Right forelimb (tissue), 1 donor: ENCODE data around the gene ANKRD49.

Experiments
- DNase-seq: peaks from one replicate; pipeline ENCODE4 v3.0.0-alpha.2; 2018

ANKRD49 gene

DNA sequence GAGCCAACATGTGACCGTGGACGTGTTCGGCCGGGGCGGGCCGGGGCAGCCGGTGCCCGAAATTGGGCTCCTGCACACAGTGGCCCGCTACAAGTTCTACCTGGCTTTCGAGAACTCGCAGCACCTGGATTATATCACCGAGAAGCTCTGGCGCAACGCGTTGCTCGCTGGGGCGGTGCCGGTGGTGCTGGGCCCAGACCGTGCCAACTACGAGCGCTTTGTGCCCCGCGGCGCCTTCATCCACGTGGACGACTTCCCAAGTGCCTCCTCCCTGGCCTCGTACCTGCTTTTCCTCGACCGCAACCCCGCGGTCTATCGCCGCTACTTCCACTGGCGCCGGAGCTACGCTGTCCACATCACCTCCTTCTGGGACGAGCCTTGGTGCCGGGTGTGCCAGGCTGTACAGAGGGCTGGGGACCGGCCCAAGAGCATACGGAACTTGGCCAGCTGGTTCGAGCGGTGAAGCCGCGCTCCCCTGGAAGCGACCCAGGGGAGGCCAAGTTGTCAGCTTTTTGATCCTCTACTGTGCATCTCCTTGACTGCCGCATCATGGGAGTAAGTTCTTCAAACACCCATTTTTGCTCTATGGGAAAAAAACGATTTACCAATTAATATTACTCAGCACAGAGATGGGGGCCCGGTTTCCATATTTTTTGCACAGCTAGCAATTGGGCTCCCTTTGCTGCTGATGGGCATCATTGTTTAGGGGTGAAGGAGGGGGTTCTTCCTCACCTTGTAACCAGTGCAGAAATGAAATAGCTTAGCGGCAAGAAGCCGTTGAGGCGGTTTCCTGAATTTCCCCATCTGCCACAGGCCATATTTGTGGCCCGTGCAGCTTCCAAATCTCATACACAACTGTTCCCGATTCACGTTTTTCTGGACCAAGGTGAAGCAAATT is 51.7 kb downstream of the ANKRD49 start:
- DNase-seq = no peak

- DNase-seq = no peak
These were observed 52.3 kb downstream of the ANKRD49 start for GRCh38 chr11:94546162-94546470.

DNA sequence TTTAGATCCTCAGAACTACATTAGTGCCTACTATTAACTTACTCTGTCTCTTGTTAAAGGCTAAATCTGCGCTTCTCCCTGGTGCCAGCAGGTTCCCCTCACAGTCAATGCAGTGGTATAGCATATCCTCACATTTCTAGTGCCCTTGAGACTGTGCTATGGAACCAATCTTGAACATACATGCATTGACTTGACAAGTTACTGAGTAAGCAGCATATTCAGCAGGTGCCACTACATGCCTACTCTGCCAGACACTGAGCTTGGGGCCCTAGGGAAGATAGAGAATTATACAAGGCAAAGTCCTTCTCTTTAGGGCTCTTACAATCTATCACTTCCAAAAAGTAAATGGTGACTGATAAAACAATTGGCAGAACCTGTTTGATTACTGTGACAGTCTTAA is 53.1 kb downstream of the ANKRD49 start:
- no peak for DNase-seq

GRCh38 chr11:94549146-94549545 is 55.4 kb downstream of the ANKRD49 start:
- no peak for DNase-seq
